Esophagus muscularis mucosa (tissue), 4 donors: ENCODE measurements around the gene ANKRD13D. TPM values are rescaled to one million over a fixed set of nuclear protein-coding genes. Genes with fewer than 3 reads are reported as not detected.

Experiments used
- DNase-seq: peaks from one replicate; pipeline ENCODE4 v3.0.0-alpha.2; 2017; ENCODE audit errors: extremely low spot score
- H3K27ac ChIP-seq, 4 donors: fragments of 200-600 bp; sonication (generic); replicated peaks in 1 of 4; 1 replicate in 3 of 4; 2 replicates in 1 of 4; pipeline ENCODE4 v1.5.1; 2016 to 2019; ENCODE audit warnings: mild to moderate bottlenecking in 1 of 4
- H3K27me3 ChIP-seq, 4 donors: fragments of 200-600 bp; sonication (generic); one replicate each; pipeline versions ENCODE4 v1.5.1 to v1.6.0; 2016 to 2019
- H3K36me3 ChIP-seq, 4 donors: fragments of 200-600 bp; sonication (generic); one replicate each; pipeline ENCODE4 v1.5.1; 2016 to 2019
- H3K4me1 ChIP-seq, 4 donors: fragments of 200-600 bp; sonication (generic); one replicate each; pipeline ENCODE4 v1.5.1; 2016 to 2019
- H3K4me3 ChIP-seq, 4 donors: fragments of 200-600 bp; sonication (generic); 1 replicate in 2 of 4; 2 replicates in 2 of 4; pipeline ENCODE4 v1.5.1; 2016 to 2019; ENCODE audit warnings: mild to moderate bottlenecking in 4 of 4, moderate library complexity in 1 of 4
- H3K9me3 ChIP-seq, 4 donors: fragments of 200-600 bp; sonication (generic); 1 replicate in 3 of 4; 2 replicates in 1 of 4; pipeline ENCODE4 v1.5.1; 2016 to 2019
- EP300 ChIP-seq: sonication (generic); formaldehyde crosslinking; IDR thresholded peaks from one replicate; pipeline ENCODE4 v1.6.1; 2017; ENCODE audit warnings: antibody characterized with exemption
- POLR2A ChIP-seq: fragments of 450-650 bp; IDR thresholded peaks from one replicate; pipeline ENCODE4 v1.6.1; 2017; ENCODE audit warnings: antibody characterized with exemption, moderate library complexity, mild to moderate bottlenecking, low read depth
- POLR2AphosphoS5 ChIP-seq, 2 donors: sonication (generic); formaldehyde crosslinking; IDR thresholded peaks; one replicate each; pipeline ENCODE4 v1.6.1; 2017; ENCODE audit warnings: antibody characterized with exemption in 2 of 2
- WGBS: methylation state at CpG from one replicate; pipeline ENCODE4 v1.1.5; 2018; 5-methylcytosine and 5-hydroxymethylcytosine counted together
- intact Hi-C: fragments of 100-400 bp; cut with DNase I; formaldehyde crosslinking; loops from one replicate; pipeline ENCODE4 v1.15.1; 2023
- total RNA-seq, 4 donors: library from RNA; depleted of rRNA; stranded (reverse); fragments of >200 nt; gene quantifications; one replicate each; pipeline versions ENCODE4 v1.1.0 to v1.2.1, GENCODE V29; 2016
- TF ChIP-seq, protein P1 (sequence below), 3 experiments: fragments of 200-600 bp in 2 of 3; fragments of 450-650 bp in 1 of 3; sonication (generic) in 2 of 3; IDR thresholded peaks; one replicate each; pipeline ENCODE4 v1.5.1; 2017 to 2019; ENCODE audit warnings: antibody characterized with exemption in 3 of 3, mild to moderate bottlenecking in 2 of 3, moderate library complexity in 1 of 3

ANKRD13D gene
- total RNA-seq, 4 donors from 2014 or later, result 27.7 to 53.0 (median 39.5) TPM

DNA sequence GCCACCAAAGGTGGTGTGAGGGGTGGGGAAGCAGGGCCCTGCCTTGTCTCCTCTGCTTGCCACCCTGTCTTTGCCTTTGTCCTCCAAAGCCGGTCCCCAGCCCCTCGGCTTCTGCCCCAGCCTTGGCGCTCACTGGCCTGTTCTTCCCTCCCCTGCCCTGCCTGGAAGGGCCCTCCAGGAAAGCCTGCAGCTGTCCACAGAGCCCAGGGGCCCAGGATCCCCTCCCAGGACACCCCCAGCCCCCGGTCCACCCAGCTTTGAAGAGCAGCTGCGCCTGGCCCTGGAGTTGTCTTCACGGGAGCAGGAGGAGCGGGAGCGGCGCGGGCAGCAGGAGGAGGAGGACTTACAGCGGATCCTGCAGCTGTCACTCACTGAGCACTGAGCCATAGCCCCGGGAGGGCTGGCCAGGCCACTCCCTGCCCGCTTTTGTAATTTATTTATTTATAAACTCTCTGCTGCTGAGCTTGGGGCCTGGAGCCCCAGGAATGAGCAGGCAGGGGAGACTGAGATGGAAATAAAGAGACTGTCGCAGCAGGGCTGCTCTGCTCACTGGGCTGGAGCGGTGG is 12.9 kb downstream of the ANKRD13D start:
- Histone ChIP-seq H3K27me3 (no peaks in the 10 kb centered on the region), H3K4me3 (peak overlapping the region in 3 of 4 donors; percentile 79 to 97 (median 91))
- 68% methylated on average over 12 of the region's 15 CpGs for WGBS

GRCh38 chr11:67302571-67303131 is 13.5 kb downstream of the ANKRD13D start:
- no CpG with 5 or more reads among the region's 23 CpGs for WGBS
- DNase-seq, result no peak
- Histone ChIP-seq H3K4me3 (peak overlapping the region; percentile 79 to 97 (median 88)), H3K36me3 (peaks cover 28 to 51% (median 40%) of the 10 kb centered on the region in 4 donors), H3K9me3 (no peaks in the 10 kb centered on the region), H3K4me1 (peaks cover 24 to 42% (median 39%) of the 10 kb centered on the region in 4 donors), H3K27me3 (no peaks in the 10 kb centered on the region), H3K27ac (peak overlapping the region; percentile 74 to 82 (median 76))
- intact Hi-C loops, result no loop called here
- TF ChIP-seq EP300, result no peak
- no peak for TF ChIP-seq POLR2A
- no peak for TF ChIP-seq POLR2AphosphoS5 (IDR thresholded peaks at IDR 0.05)
- TF ChIP-seq, protein P1, sequence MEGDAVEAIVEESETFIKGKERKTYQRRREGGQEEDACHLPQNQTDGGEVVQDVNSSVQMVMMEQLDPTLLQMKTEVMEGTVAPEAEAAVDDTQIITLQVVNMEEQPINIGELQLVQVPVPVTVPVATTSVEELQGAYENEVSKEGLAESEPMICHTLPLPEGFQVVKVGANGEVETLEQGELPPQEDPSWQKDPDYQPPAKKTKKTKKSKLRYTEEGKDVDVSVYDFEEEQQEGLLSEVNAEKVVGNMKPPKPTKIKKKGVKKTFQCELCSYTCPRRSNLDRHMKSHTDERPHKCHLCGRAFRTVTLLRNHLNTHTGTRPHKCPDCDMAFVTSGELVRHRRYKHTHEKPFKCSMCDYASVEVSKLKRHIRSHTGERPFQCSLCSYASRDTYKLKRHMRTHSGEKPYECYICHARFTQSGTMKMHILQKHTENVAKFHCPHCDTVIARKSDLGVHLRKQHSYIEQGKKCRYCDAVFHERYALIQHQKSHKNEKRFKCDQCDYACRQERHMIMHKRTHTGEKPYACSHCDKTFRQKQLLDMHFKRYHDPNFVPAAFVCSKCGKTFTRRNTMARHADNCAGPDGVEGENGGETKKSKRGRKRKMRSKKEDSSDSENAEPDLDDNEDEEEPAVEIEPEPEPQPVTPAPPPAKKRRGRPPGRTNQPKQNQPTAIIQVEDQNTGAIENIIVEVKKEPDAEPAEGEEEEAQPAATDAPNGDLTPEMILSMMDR (IDR thresholded peaks at IDR 0.05), result no peak

More for the DNA sequence above, 12.9 kb downstream of the ANKRD13D start:
- peaks cover 28 to 48% (median 40%) of the 10 kb centered on the region in 4 donors for H3K36me3 ChIP-seq
- peak overlapping the region; percentile 74 to 82 (median 76) for H3K27ac ChIP-seq
- H3K4me1 ChIP-seq, result peaks cover 24 to 42% (median 39%) of the 10 kb centered on the region in 4 donors
- intact Hi-C loops, result no loop called here
- TF ChIP-seq POLR2A (no peak), EP300 (no peak), POLR2AphosphoS5 (IDR thresholded peaks at IDR 0.05) (no peak)
- TF ChIP-seq, protein P1 (IDR thresholded peaks at IDR 0.05), result no peak
- DNase-seq, result no peak
- H3K9me3 ChIP-seq, result no peaks in the 10 kb centered on the region

GRCh38 chr11:67303132-67303834 is 14.2 kb downstream of the ANKRD13D start, which contains the start of gene SSH3:
TSS of gene SSH3 (plus strand) at chr11:67303530. CDS start at chr11:67303626, 96 bp downstream.
- intact Hi-C loops, result no loop called here
- TF ChIP-seq POLR2A (peak; percentile 3), POLR2AphosphoS5 (IDR thresholded peaks at IDR 0.05) (peak; percentile 16 to 69), EP300 (no peak)
- TF ChIP-seq, protein P1 (IDR thresholded peaks at IDR 0.05), result no peak
- no peak for DNase-seq
- Histone ChIP-seq H3K4me3 (peak within 1 kb of the TSS; percentile 79 to 97 (median 88)), H3K9me3 (no peaks in the 10 kb centered on the region), H3K27ac (peak within 1 kb of the TSS; percentile 74 to 82 (median 76)), H3K4me1 (peaks cover 24 to 42% (median 39%) of the 10 kb centered on the region in 4 donors), H3K27me3 (no peaks in the 10 kb centered on the region), H3K36me3 (peaks cover 28 to 53% (median 45%) of the 10 kb centered on the region in 4 donors)
- WGBS, result 0% methylated on average over 4 of the region's 65 CpGs

- TF ChIP-seq POLR2AphosphoS5 (IDR thresholded peaks at IDR 0.05) (no peak), POLR2A (no peak), EP300 (no peak)
- TF ChIP-seq, protein P1 (IDR thresholded peaks at IDR 0.05), result no peak
- H3K27me3 ChIP-seq, result no peaks in the 10 kb centered on the region
- H3K4me1 ChIP-seq, result peaks cover 24 to 42% (median 39%) of the 10 kb centered on the region in 4 donors
- WGBS, result 9% methylated on average over 20 of the region's 43 CpGs
- no peaks in the 10 kb centered on the region for H3K9me3 ChIP-seq
- peak overlapping the region; percentile 79 to 97 (median 88) for H3K4me3 ChIP-seq
- intact Hi-C loops, result no loop called here
- peaks cover 28 to 54% (median 46%) of the 10 kb centered on the region in 4 donors for H3K36me3 ChIP-seq
- H3K27ac ChIP-seq, result peak overlapping the region; percentile 74 to 82 (median 76)
- no peak for DNase-seq
These were observed 14.8 kb downstream of the ANKRD13D start for GRCh38 chr11:67303835-67304411.
